Vagina (tissue), 2 donors: ENCODE measurements around the gene FAM117A.

Experiments
- POLR2A ChIP-seq, 2 donors: fragments of 450-650 bp; IDR thresholded peaks; one replicate each; pipeline ENCODE4 v1.6.1; 2017; ENCODE audit warnings: antibody characterized with exemption in 2 of 2, mild to moderate bottlenecking in 2 of 2, moderate library complexity in 2 of 2
- POLR2AphosphoS5 ChIP-seq, 2 donors: sonication (generic); formaldehyde crosslinking; IDR thresholded peaks; one replicate each; pipeline ENCODE4 v1.9.0; 2017; ENCODE audit warnings: antibody characterized with exemption in 2 of 2, mild to moderate bottlenecking in 2 of 2, low read depth in 1 of 2; ENCODE audit not compliant: insufficient read depth in 1 of 2

- TF ChIP-seq POLR2AphosphoS5 (IDR thresholded peaks at IDR 0.05; ENCODE audit: insufficient read depth in 1 of 2, low read depth in 1 of 2): no peak
- no peak for TF ChIP-seq POLR2A (IDR thresholded peaks at IDR 0.05)
Observed at GRCh38 chr17:49688848-49689247, 75.1 kb downstream of the FAM117A start.
